ENCODE results near the gene SPARCL1.
"Not testable (repeated sequence)": the region's sequence is repeated elsewhere in the genome, so short reads cannot be mapped to it uniquely, and the experiment has no call there.

SPARCL1 gene

GRCh38 chr4:87499403-87500091 is 29.6 kb downstream of the SPARCL1 start:
- no peak for DNase-seq

DNA sequence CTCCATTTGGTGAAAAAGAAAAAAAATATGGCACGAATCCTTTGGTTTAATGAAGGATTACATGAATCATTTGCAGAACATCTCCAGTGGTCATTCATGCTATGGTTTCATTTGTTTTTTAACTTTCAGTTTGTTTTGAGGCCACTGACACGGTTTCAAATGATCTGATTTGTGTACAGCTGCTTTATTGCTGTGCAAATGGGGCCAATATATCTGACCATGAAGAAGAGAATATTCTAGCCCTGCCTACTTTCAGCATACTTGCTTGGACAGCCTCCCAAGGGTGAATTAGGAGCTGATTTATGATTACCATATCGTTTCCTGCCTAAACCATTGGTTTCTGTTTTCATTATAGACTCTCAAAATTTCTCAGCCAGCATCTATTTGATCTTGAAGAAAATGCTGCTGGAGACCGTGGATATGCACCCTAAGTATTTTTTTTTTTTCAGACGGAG is 30.7 kb downstream of the SPARCL1 start:
- peak; percentile 55 for DNase-seq

DNA sequence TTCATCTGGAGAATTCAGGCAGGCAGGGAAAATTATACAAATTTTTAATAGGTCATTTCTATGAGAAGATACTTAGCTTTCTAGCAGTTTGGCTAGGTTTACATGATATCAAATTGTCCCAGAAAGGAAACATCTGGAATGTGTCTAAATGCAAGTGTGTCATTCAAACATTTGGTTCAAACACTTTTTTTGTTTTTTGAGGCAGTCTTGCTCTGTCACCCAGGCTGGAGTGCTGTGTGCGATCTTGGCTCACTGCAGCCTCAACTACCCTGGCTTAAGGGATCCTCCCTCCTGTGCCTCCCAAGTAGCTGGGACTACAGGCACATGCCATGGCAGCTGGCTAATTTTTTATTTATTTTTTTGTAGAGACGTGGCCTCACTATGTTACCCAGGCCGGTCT is 31.6 kb downstream of the SPARCL1 start:
- DNase-seq: no peak

DNA sequence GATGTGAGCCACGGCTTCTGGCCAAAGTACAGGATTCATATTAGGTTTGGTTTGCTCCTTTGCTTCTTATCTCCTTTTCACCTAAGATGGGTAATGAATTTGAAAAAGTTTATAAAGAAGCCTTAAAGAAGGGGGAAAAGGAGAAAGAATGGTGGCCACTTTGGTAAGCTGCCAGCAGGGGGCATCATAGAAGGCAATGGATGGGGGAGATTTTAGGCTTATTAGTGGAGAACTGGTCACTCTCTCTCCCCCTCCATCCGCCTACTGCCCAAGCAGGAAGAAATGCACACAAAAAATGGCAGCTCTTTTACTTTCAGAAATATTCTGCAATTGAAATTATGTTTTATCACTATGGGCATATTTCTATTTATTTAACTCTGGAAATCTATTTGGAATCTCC is 32.0 kb downstream of the SPARCL1 start:
- DNase-seq: no peak

DNA sequence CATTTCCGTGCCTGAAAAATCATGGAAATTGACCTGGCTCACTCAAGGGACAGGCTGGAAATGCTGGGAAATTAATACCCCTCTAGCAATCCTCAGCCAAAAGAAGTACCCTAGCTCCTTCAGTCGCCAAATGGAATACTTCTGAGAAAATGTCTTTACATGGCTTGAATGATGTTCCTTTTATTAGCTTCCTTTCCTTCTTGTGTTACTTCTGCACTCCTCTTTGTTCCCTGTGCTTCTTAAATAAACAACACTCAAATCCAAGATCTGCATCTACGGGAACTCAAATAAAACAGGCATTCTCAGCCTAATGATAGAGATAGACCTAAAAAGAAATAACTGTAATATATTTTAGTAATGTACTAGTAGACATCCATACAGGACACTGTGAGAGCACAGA is 36.1 kb downstream of the SPARCL1 start:
- DNase-seq: no peak

- not testable (repeated sequence) for DNase-seq
These were observed 37.3 kb downstream of the SPARCL1 start for GRCh38 chr4:87491851-87492250.

GRCh38 chr4:87491436-87491835 is 37.7 kb downstream of the SPARCL1 start:
- DNase-seq: no peak

GRCh38 chr4:87490664-87491369 is 38.4 kb downstream of the SPARCL1 start:
- no peak for DNase-seq

- peak; percentile 30 for DNase-seq
These were observed 39.5 kb downstream of the SPARCL1 start for GRCh38 chr4:87489678-87490077.

DNA sequence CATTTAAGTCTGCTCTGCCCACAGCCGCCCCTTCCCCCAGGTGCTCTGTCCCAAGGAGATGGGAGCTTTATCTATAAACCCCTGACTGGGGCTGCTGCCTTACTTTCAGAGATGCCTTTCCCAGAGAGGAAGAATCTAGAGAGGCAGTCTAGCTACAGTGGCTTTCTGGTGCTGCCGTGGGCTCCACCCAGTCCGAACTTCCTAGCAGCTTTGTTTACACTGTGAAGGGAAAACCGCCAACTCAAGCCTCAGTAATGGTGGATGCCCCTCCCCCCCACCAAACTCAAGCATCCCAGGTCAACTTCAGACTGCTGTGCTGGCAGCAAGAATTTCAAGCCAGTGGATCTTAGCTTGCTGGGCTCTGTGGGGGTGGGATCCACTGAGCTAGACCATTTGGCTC is 40.5 kb downstream of the SPARCL1 start:
- DNase-seq: not testable (repeated sequence)

DNA sequence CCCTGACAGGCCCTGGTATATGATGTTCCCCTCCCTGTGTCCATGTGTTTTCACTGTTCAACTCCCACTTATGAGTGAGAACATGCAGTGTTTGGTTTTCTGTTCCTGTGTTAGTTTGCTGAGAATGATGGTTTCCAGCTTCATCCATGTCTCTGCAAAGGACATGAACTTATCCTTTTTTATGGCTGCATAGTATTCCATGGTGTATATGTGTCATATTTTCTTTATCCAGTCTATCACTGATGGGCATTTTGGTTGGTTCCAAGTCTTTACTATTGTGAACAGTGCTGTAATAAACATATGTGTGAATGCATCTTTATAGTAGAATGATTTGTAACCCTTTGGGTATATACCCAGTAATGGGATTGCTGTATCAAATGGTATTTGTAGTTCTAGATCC is 45.9 kb downstream of the SPARCL1 start:
- not testable (repeated sequence) for DNase-seq

- DNase-seq: no peak
These were observed 47.8 kb downstream of the SPARCL1 start for GRCh38 chr4:87481377-87481776.

GRCh38 chr4:87478732-87479250 is 50.4 kb downstream of the SPARCL1 start:
- DNase-seq: no peak

DNA sequence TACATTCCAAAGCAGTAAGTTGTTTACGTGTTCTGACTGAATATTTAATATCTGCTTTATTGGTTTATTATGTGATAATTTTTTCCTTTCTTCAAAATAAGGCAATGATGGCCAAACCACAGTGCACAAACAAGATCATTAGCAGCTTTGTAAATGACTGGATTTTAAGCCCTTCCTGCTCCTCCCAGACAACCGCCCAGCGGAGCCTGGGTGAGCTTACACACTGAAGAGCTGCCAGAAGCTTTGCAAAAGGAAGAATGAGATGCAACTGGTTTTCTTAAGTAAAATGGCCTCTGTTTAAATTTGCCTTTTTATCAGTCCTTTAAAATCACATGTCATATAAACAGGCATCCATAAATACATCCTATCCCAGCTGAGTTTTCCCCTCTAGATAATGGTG is 52.2 kb downstream of the SPARCL1 start:
- no peak for DNase-seq

DNA sequence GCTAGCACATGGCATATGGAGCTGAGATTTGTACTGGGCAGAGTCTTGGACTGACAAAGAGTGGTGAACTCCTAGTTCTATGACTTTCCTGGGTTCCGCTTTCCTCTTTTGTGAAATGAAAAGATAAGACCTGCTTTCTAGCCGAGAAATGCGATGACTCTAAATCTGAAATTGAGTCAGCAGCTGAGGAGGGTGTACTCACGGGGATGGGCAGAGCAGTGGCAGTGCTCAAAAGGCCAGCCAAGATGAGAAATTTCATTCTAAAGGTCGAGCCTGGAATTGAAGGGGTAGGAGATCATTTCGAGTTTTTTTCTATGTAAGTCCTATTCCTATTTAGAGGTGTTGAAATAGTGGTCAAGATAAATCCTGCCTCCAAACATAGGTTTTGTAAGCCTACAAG is 59.8 kb downstream of the SPARCL1 start:
- no peak for DNase-seq

- DNase-seq: peak; percentile 44
These were observed 63.3 kb downstream of the SPARCL1 start for GRCh38 chr4:87465739-87466366.

- DNase-seq: no peak
These were observed 67.1 kb downstream of the SPARCL1 start for GRCh38 chr4:87462102-87462501.

DNA sequence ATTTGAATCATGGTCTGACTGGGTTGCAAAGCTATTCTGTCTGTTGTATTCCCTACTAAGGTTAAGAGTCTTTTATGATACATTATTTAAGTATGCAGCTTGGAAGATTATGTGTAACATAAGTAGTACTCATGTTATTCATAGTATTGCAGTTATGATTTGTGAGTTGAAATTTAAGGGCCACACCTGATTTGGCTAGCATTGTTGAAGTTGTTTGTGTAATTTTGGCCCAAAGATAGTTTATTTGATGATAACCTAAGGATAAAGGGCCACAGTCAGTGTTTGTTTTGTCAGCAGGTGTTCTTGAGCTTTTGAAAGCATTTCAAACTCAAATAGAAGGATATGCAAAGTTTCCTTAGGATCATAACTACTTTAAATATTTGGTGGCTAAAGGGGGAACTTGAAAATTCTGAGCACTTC is 67.9 kb downstream of the SPARCL1 start:
- peak; percentile 14 for DNase-seq

- DNase-seq: no peak
These were observed 70.3 kb downstream of the SPARCL1 start for GRCh38 chr4:87458913-87459312.

DNA sequence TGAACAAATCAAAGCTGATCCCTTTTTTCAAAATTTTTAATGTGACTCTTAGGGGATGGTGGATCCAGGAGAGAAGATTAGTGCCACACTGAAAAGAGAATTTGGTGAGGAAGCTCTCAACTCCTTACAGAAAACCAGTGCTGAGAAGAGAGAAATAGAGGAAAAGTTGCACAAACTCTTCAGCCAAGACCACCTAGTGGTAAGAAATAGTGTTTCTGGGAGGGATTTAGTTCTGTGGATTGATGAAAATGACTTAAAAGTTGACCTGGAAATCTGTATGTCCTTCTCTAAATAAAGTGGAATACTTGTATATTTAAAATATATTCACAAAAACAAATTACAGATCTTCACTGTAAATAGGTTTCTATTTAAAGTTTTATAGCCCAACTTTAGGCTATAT is 77.6 kb downstream of the SPARCL1 start:
- DNase-seq: no peak

DNA sequence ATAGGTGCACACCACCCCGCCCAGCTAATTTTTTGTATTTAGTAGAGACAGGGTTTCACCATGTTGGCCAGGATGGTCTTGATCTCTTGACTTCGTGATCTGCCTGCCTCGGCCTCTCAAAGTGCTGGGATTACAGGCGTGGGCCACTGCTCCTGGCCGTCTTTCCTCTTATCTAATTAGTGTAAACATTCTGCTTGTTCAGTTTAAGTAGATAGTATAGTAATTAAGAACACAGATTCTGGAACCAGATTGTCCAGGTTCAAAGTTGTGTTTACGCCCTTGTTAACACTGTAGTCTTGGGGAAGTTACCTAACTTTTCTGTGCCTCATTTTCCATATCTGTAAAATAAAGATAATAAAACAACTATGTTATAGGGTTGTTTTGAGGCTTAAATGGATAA is 82.8 kb downstream of the SPARCL1 start:
- not testable (repeated sequence) for DNase-seq

DNA sequence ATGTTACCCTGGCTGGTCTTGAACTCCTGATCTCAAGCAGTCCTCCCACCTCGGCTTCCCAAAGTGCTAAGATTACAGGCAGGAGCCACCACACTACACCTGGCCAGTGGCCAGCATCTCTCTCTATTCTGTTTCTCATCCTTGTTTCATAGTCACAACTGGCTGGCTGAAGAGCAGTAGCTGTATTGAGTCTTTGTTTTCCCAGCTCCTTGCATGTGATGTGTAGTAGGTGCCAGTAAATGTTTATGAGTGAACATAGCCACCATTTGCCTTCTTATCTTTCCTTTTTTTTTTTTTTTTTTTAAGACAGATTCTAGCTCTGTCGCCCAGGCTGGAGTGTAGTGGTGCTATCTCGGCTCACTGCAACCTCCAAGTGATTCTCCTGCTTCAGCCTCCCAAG is 83.2 kb downstream of the SPARCL1 start:
- DNase-seq: no peak

- no peak for DNase-seq
These were observed 84.4 kb downstream of the SPARCL1 start for GRCh38 chr4:87444741-87445140.

GRCh38 chr4:87442889-87443288 is 86.3 kb downstream of the SPARCL1 start:
- no peak for DNase-seq
